Limb (tissue), 2 donors: ENCODE results near the gene RDH11.
A peak's percentile ranks its signal among the peaks of the same experiment; 100 is the strongest.
"Not testable (repeated sequence)": the region's sequence is repeated elsewhere in the genome, so short reads cannot be mapped to it uniquely, and the experiment has no call there.

Source experiments
- DNase-seq, 2 donors: peaks; one replicate each; pipeline ENCODE4 v3.0.0-alpha.2; 2016; ENCODE audit errors: extremely low spot score in 2 of 2

Gene RDH11

GRCh38 chr14:67695394-67695949 is at the start of gene RDH11:
Gene RDH11, minus strand, starts transcription at chr14:67695764. Its CDS starts 61 bp downstream, at chr14:67695703.
- DNase-seq, result peak; percentile 88 to 95

- DNase-seq, result no peak
Measured at GRCh38 chr14:67744046-67744445, 48.5 kb upstream of the RDH11 start.

GRCh38 chr14:67738740-67739504 is 43.4 kb upstream of the RDH11 start:
- DNase-seq, result no peak

- no peak for DNase-seq
Measured at GRCh38 chr14:67736771-67737170, 41.2 kb upstream of the RDH11 start.

DNA sequence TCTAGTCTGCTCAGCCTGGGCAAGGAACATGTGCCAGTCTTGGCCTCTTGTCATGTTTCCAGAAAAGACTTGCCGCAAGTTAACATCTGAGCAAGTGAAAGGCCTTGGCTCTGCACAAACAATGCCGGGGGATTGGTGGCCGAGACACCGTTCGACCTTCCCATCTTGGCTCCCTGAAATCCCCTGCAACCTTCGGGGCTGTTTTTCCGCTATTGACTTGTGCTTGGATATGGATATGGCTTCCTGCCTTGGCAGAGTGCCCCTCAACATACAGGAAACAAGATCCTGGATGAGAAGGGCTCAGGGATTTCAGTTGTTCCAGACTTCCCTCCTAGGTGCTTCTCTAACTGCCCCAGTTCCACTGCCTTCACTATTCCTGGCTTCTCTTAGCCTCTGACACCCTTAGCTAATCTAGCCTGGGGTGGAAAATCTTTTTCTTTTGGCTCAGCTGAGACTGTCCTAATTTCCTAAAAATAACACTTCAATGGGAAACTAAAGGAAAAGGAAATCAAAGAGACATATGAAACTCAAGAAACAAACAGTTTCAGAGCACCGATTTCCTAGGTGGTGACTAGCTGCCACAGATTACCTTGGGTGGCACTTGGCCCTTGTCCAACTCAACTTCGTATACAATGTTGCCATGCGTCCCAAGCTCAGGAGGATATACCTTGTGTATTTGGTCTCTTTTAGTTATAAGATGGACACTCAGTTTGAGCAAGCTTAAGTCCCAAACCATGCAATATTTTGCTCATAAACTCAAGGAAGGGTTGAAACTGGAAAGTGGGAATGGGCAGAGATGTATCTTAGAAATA is 40.0 kb upstream of the RDH11 start:
- peak in 1 of 2 donors; percentile 21 for DNase-seq

- DNase-seq, result no peak
Measured at GRCh38 chr14:67734675-67735074, 39.1 kb upstream of the RDH11 start.

DNA sequence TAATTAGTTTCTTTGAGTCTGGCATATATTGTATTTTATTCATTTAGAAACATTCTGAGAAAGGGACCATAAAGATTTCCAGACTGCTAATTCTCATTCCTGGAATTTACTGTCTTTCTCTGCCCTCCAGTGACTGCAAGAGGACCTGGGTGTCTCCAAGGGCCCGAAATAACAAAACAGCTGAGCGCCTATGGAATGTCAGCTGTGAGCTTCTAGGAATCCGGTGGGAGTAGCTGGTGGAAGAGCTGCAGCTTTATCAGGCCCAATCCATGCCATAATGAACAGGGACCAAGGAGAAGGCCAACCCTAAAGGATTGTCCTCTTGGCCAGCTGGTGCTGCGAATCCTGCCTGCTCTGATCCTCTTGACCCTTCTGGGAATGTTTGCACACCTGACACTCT is 38.1 kb upstream of the RDH11 start:
- peak in 1 of 2 donors; percentile 27 for DNase-seq

DNA sequence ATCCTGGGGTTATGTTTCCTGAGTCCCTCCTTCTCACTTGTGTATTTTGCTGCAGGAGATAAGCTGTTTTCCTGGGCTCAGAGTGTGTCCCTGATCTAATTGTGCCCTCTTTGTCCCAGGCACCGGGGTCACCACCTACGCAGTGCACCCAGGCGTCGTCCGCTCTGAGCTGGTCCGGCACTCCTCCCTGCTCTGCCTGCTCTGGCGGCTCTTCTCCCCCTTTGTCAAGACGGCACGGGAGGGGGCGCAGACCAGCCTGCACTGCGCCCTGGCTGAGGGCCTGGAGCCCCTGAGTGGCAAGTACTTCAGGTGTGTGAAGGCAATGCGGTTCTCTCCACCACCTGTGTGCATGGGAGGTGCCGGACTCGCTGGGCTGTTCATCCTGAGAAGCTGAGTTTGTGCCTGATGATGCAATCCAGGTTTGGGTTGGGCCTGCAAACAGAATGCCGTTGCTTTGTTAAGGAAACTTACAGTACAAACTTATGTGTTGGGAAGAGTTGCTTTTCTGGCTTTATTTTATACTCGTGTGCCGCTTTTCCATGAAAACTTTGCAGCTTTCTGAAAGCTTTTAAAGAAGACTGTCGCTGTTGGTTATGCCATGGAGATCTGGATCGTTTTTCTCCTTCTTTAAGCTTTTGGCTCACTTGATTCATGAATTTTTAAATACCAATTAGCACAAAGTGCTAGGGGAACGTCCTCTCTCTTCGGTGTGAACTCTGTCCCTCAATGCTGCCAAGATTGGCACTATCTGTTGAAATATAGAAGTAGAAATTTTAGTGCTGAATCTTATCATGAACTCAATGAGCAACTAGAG is 33.7 kb upstream of the RDH11 start:
- no peak for DNase-seq

GRCh38 chr14:67728258-67728657 is 32.7 kb upstream of the RDH11 start:
- DNase-seq, result no peak

DNA sequence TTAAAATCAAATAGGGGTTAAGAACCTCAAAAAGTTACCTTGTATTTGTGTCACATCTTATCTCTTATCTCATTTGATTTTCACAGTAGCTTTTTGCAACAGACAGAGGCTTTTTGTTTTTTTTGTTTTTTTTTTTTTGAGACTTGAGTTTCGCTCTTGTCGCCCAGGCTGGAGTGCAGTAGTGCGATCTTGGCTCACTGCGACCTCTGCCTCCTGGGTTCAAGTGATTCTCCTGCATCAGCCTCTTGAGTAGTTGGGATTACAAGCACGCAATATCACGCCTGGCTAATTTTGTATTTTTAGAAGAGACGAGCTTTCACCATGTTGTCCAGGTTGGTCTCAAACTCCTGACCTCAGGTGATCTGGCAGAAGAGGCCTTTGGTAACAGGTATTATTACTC is 31.8 kb upstream of the RDH11 start:
- no peak for DNase-seq

DNA sequence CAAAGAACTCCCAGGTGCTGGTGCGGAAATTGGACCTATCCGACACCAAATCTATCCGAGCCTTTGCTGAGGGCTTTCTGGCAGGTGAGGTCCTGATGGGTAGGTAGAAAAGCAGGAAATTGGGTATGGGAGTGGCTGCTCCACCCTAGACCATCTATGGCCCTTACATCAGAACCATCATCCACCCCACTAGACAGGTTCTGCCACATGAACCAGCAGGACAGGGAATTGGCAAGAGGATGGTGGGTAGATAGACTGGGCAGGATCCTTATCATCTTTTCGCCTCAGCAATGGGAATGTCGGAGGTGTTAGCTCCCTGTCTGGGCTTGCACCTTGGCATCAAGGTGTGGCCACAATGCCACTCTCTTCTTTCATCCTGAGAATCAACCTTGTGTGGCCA is 29.6 kb upstream of the RDH11 start:
- DNase-seq, result no peak

GRCh38 chr14:67722293-67722692 is 26.7 kb upstream of the RDH11 start:
- peak; percentile 22 to 58 for DNase-seq

DNA sequence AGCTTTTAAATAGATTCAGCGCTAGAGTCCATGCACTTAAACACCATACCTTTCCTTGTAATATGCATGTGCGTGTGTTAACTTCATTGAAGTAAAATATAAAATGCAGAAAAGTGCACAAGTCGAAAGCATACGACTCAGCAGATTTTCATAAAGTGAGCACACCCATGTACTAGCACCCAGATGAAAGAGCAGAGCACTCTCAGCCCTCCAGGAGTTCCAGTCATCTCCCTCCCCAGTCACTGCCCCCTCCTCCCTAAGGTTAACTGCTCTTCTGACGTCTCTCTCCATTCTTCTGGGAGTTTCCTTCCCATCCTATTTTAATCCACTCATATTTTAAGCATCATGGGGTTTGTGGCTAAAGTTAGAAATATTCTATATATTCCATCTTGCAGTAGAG is 26.3 kb upstream of the RDH11 start:
- no peak for DNase-seq

DNA sequence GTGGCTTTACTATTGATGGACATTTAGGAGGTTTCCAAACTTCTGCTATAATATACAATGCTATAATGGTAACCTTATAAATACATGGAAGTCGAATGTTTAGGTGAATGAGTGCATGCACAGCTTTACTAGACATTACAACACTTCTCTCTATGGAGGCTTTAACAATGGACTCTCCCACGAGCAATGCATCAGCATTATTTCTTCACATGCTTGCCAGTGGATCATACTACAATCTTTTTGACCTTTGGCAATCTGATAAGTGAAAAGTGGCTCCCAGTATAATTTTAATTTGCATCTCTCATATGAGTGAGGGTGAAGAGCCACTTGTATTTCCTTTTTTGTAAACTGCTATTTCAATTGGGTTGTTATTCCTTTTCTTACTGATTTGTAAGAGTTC is 24.3 kb upstream of the RDH11 start:
- no peak for DNase-seq

DNA sequence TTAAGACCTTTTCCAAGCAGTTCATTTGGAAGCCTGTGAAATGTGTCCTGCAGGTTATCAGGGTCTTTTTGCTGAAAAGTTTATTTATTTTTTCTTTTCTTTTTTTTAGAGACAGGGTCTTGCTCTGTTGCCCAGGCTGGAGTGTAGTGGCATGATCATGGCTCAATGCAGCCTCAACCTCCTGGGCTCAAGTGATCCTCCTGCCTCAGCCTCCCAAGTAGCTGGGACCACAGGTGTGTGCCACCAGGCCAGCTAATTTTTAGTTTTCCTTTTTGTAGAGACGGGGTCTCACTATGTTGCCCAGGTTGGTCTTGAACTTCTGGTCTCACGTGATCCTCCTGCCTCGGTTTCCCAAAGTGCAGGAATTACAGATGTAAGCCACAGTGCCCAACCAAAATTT is 23.8 kb upstream of the RDH11 start:
- not testable (repeated sequence) for DNase-seq

DNA sequence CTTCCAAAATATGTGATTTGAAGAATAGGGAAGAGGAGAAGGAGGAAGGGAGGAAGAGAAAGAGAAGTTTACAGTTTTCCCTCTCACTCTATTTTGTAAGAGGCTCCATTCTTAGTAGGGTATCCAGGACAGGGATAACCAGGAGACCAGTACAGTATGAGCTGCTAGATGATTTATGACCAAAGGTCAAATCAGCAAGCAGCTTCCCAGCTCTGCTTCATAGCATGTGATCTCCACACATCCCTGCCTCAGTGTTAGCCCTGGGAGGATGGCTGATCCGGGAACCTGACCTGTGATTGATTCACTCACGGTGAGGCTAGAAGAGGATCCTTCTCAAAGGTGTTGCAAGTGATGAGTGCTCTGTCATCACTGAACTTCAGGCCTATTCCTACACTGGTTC is 22.7 kb upstream of the RDH11 start:
- no peak for DNase-seq

- no peak for DNase-seq
Measured at GRCh38 chr14:67717048-67717447, 21.5 kb upstream of the RDH11 start.

GRCh38 chr14:67710209-67710608 is 14.6 kb upstream of the RDH11 start:
- no peak for DNase-seq

DNA sequence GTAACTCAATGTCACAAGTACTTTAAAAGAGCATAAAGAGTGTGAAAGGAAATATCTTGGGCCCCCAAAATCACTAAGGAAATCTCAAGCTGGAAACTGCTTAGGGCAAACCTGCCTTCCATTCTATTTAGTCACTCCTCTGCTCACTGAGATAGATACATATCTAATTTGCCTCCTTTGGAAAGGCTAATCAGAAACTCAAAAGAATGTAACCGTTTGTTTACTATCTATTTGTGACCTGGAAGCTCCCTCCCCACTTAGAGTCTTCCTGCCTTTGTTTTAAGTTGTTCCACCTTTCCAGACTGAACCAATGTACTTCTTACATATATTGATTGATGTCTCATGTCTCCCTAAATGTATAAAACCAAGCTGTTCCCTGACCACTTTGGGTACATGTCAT is 14.2 kb upstream of the RDH11 start:
- DNase-seq, result not testable (repeated sequence)

DNA sequence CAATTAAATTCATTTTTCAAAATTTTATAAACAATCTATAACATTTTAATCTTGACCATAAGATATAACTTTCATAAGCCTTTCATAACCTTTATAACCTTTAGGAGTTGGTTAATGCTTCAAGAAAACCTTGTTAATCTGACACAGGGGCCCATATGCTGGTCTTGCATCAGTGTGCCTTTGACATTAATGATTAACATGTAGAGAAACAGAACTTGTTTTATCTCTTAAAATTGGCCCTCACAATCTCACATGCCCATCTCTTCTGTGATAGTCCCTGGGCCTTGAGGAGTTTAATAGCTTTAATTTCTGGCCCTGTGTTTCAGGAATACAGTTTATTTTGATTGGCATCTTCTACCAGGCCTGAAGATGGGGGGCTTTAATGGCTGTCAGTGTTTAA is 13.8 kb upstream of the RDH11 start:
- DNase-seq, result not testable (repeated sequence)

DNA sequence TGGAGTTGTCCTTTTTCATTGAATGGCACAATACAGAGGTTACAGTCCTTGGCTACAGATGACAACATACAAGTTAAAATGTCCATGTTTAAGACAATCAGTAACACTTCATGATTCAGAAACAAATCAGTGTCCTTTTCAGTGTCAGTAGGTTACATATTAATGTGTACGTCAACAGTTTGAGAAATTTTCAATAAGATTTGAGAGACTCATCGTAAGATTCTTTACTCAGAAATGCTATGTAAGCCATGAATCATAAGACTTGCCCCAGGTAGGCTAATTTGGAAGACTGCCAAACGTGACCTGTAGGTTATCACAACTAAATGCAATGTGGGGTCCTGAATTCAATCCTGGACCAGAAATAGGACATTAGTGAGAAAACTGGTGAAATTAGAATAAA is 9.6 kb upstream of the RDH11 start:
- no peak for DNase-seq
